Liver (tissue), 9 donors: ENCODE measurements around the gene DSEL. TPM values are rescaled to one million over a fixed set of nuclear protein-coding genes. Genes with fewer than 3 reads are reported as not detected.

Experiments used
- DNase-seq: peaks from one replicate; pipeline ENCODE4 v3.0.0-alpha.2; 2017; ENCODE audit warnings: low spot score
- H3K27ac ChIP-seq, 2 donors: one replicate each; pipeline ENCODE4 v1.7.0; 2013; ENCODE audit warnings: inconsistent platforms in 2 of 2, low read length in 2 of 2, control low read depth in 1 of 2, low read depth in 1 of 2, mild to moderate bottlenecking in 1 of 2
- H3K27me3 ChIP-seq, 4 donors: one replicate each; pipeline versions ENCODE4 v1.6.1 to v1.7.0; 2013; ENCODE audit warnings: low read length in 3 of 4, inconsistent platforms in 1 of 4, mild to moderate bottlenecking in 1 of 4, moderate library complexity in 1 of 4; ENCODE audit not compliant: control insufficient read depth in 4 of 4, insufficient read depth in 4 of 4
- H3K36me3 ChIP-seq, 4 donors: one replicate each; pipeline versions ENCODE4 v1.6.1 to v1.7.0; 2013; ENCODE audit warnings: low read length in 3 of 4, mild to moderate bottlenecking in 3 of 4, low read depth in 1 of 4, moderate library complexity in 1 of 4; ENCODE audit not compliant: control insufficient read depth in 4 of 4, insufficient read depth in 3 of 4
- H3K4me1 ChIP-seq, 4 donors: one replicate each; pipeline versions ENCODE4 v1.6.1 to v1.7.0; 2013; ENCODE audit warnings: low read length in 3 of 4, mild to moderate bottlenecking in 3 of 4, moderate library complexity in 1 of 4; ENCODE audit not compliant: control insufficient read depth in 4 of 4, insufficient read depth in 4 of 4
- H3K4me3 ChIP-seq, 3 donors: one replicate each; pipeline versions ENCODE4 v1.6.1 to v1.7.0; 2013; ENCODE audit warnings: low read length in 3 of 3, control low read depth in 1 of 3, low read depth in 1 of 3, mild to moderate bottlenecking in 1 of 3
- H3K9ac ChIP-seq, 2 donors: one replicate each; pipeline ENCODE4 v1.7.0; 2013; ENCODE audit warnings: low read length in 2 of 2, mild to moderate bottlenecking in 2 of 2, moderate library complexity in 2 of 2, control low read depth in 1 of 2, low read depth in 1 of 2
- H3K9me3 ChIP-seq, 4 donors: one replicate each; pipeline versions ENCODE4 v1.6.1 to v1.7.0; 2013; ENCODE audit warnings: low read length in 3 of 4; ENCODE audit not compliant: control insufficient read depth in 4 of 4
- ATF3 ChIP-seq: IDR thresholded peaks from 2 replicates; pipeline ENCODE4 v1.6.1; 2016; ENCODE audit warnings: antibody characterized with exemption
- CTCF ChIP-seq: fragments of 150-350 bp; IDR thresholded peaks from 2 replicates; pipeline ENCODE4 v1.5.1; 2017; ENCODE audit warnings: improper control_type of control experiment, low read depth, low read length; ENCODE audit not compliant: missing input control
- EGR1 ChIP-seq, 2 donors: IDR thresholded peaks; 2 replicates each; pipeline ENCODE4 v1.6.1; 2016 to 2018; ENCODE audit warnings: antibody characterized with exemption in 2 of 2, low read depth in 2 of 2
- FOXA1 ChIP-seq: IDR thresholded peaks from 2 replicates; pipeline ENCODE4 v1.6.1; 2016; ENCODE audit warnings: antibody characterized with exemption
- FOXA2 ChIP-seq: IDR thresholded peaks from 2 replicates; pipeline ENCODE4 v1.6.1; 2016; ENCODE audit warnings: antibody characterized with exemption
- GABPA ChIP-seq, 2 donors: IDR thresholded peaks in 1 of 2; conservative IDR thresholded peaks in 1 of 2; 2 replicates each; pipeline ENCODE4 v1.6.1; 2016; ENCODE audit warnings: antibody characterized with exemption in 2 of 2, mild to moderate bottlenecking in 1 of 2, moderate library complexity in 1 of 2
- HNF4A ChIP-seq, 2 donors: conservative IDR thresholded peaks; 2 replicates each; pipeline ENCODE4 v1.6.1; 2016; ENCODE audit warnings: antibody characterized with exemption in 2 of 2, mild to moderate bottlenecking in 2 of 2
- HNF4G ChIP-seq: IDR thresholded peaks from 2 replicates; pipeline ENCODE4 v1.6.1; 2016; ENCODE audit warnings: antibody characterized with exemption
- JUND ChIP-seq, 2 donors: IDR thresholded peaks; 2 replicates each; pipeline ENCODE4 v1.6.1; 2016; ENCODE audit warnings: antibody characterized with exemption in 2 of 2
- MAX ChIP-seq: IDR thresholded peaks from 2 replicates; pipeline ENCODE4 v1.6.1; 2016; ENCODE audit warnings: antibody characterized with exemption
- NR2F2 ChIP-seq: IDR thresholded peaks from 2 replicates; pipeline ENCODE4 v1.6.1; 2016; ENCODE audit warnings: antibody characterized with exemption
- RAD21 ChIP-seq, 2 donors: IDR thresholded peaks; 2 replicates each; pipeline ENCODE4 v1.6.1; 2016; ENCODE audit warnings: antibody characterized with exemption in 2 of 2, mild to moderate bottlenecking in 2 of 2
- RXRA ChIP-seq, 2 donors: IDR thresholded peaks; 2 replicates each; pipeline ENCODE4 v1.6.1; 2017 to 2018; ENCODE audit warnings: antibody characterized with exemption in 2 of 2, mild to moderate bottlenecking in 1 of 2
- SP1 ChIP-seq: IDR thresholded peaks from 2 replicates; pipeline ENCODE4 v1.6.1; 2018; ENCODE audit warnings: antibody characterized with exemption, mild to moderate bottlenecking
- TAF1 ChIP-seq: conservative IDR thresholded peaks from 2 replicates; pipeline ENCODE4 v1.6.1; 2016; ENCODE audit warnings: antibody characterized with exemption, mild to moderate bottlenecking
- YY1 ChIP-seq: IDR thresholded peaks from 2 replicates; pipeline ENCODE4 v1.6.1; 2016; ENCODE audit warnings: antibody characterized with exemption, mild to moderate bottlenecking
- WGBS: extraction: QIAGEN DNeasy Blood & Tissue Kit; methylation state at CpG from one replicate; pipeline ENCODE4 v1.1.7; 2013; 5-methylcytosine and 5-hydroxymethylcytosine counted together
- polyA plus RNA-seq, 2 donors: library from polyadenylated mRNA; stranded (reverse) in 1 of 2; unstranded in 1 of 2; fragments of 200-250 nt in 1 of 2; fragments of >200 nt in 1 of 2; fragmentation: Nextera tagmentation in 1 of 2; extraction: Ambion mirVana in 1 of 2; gene quantifications; one replicate each; pipeline versions ENCODE4 v1.2.1 to v1.2.3, GENCODE V29; 2013 to 2015
- total RNA-seq, 2 donors: library from RNA; depleted of rRNA; stranded (reverse); fragments of >200 nt; gene quantifications; one replicate each; pipeline ENCODE4 v1.2.3, GENCODE V29; 2014
- TF ChIP-seq, protein P1 (sequence below): IDR thresholded peaks from 2 replicates; pipeline ENCODE4 v1.6.1; 2016; ENCODE audit warnings: antibody characterized with exemption
- TF ChIP-seq, protein P2 (sequence below): IDR thresholded peaks from 2 replicates; pipeline ENCODE4 v1.6.1; 2016; ENCODE audit warnings: antibody characterized with exemption, mild to moderate bottlenecking
- donor health status: healthy.
- donor health status: healthy.
- donor health status: healthy.
- donor health status: healthy.
- donor health status: healthy.

The DSEL gene
- total and polyA plus RNA-seq, 4 donors: 1.7 to 4.9 (median 3.4) TPM

DNA sequence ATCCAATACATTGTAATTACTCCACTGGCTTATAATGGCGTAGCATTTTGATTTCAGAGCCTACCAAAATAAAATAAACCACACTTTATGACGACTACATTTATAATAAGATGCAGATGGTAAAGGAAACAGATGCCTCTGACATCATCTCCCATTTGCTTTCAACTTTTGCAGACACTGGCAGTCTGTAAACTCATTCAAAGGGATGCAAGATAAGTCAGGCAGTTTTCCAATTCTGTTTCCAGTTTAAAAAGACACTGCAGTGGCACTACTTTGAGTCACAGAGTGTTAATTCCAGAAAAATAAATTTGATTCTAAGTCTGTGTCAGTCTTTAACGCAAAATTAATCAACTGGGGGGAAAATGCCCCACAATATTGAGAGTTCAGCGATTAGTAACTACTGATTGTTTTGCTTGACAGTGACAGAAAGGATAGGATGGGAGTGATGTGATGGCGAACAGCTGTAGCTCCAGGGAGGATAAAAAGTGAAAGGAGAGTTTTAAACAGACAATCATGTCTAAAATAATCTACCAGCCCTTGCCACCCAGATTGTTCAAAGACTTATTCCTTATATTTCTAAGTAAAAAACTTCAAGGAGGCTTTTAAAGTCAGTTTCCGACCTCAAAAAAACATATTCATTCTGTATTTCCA, 6.7 kb downstream of the DSEL start:
- Histone ChIP-seq H3K4me1 (no peaks in the 10 kb centered on the region), H3K4me3 (no peak overlapping the region), H3K36me3 (peaks cover 0 to 2% (median 0%) of the 10 kb centered on the region in 4 donors), H3K9ac (no peak overlapping the region), H3K27me3 (no peaks in the 10 kb centered on the region), H3K27ac (no peak overlapping the region), H3K9me3 (no peaks in the 10 kb centered on the region)
- 84% methylated on average over 6 of the region's 6 CpGs for WGBS
- no peak for DNase-seq
- TF ChIP-seq TAF1 (no peak), NR2F2 (no peak), SP1 (no peak), FOXA2 (no peak), JUND (IDR thresholded peaks at IDR 0.05) (no peak), HNF4A (conservative IDR thresholded peaks at IDR 0.05) (no peak), MAX (no peak), EGR1 (IDR thresholded peaks at IDR 0.05; ENCODE audit: low read depth in 2 of 2) (no peak), CTCF (no peak), RXRA (IDR thresholded peaks at IDR 0.05) (no peak), ATF3 (no peak)
- TF ChIP-seq, protein P1, sequence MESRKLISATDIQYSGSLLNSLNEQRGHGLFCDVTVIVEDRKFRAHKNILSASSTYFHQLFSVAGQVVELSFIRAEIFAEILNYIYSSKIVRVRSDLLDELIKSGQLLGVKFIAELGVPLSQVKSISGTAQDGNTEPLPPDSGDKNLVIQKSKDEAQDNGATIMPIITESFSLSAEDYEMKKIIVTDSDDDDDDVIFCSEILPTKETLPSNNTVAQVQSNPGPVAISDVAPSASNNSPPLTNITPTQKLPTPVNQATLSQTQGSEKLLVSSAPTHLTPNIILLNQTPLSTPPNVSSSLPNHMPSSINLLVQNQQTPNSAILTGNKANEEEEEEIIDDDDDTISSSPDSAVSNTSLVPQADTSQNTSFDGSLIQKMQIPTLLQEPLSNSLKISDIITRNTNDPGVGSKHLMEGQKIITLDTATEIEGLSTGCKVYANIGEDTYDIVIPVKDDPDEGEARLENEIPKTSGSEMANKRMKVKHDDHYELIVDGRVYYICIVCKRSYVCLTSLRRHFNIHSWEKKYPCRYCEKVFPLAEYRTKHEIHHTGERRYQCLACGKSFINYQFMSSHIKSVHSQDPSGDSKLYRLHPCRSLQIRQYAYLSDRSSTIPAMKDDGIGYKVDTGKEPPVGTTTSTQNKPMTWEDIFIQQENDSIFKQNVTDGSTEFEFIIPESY: no peak

- Histone ChIP-seq H3K9ac (no peak overlapping the region), H3K4me1 (no peaks in the 10 kb centered on the region), H3K4me3 (no peak overlapping the region), H3K27ac (no peak overlapping the region), H3K9me3 (no peaks in the 10 kb centered on the region), H3K27me3 (no peaks in the 10 kb centered on the region), H3K36me3 (peaks cover 0 to 2% (median 0%) of the 10 kb centered on the region in 4 donors)
- 99% methylated on average over 2 of the region's 2 CpGs for WGBS
- no peak for DNase-seq
- TF ChIP-seq NR2F2 (no peak), FOXA1 (no peak), GABPA (IDR thresholded peaks at IDR 0.05 in 1 of 2, conservative IDR thresholded peaks at IDR 0.05 in 1 of 2) (no peak), FOXA2 (no peak), RAD21 (IDR thresholded peaks at IDR 0.05) (no peak), HNF4A (conservative IDR thresholded peaks at IDR 0.05) (no peak), HNF4G (no peak), YY1 (no peak), RXRA (IDR thresholded peaks at IDR 0.05) (no peak), CTCF (no peak), ATF3 (no peak), SP1 (no peak), TAF1 (no peak), JUND (IDR thresholded peaks at IDR 0.05) (no peak)
- TF ChIP-seq, protein P2, sequence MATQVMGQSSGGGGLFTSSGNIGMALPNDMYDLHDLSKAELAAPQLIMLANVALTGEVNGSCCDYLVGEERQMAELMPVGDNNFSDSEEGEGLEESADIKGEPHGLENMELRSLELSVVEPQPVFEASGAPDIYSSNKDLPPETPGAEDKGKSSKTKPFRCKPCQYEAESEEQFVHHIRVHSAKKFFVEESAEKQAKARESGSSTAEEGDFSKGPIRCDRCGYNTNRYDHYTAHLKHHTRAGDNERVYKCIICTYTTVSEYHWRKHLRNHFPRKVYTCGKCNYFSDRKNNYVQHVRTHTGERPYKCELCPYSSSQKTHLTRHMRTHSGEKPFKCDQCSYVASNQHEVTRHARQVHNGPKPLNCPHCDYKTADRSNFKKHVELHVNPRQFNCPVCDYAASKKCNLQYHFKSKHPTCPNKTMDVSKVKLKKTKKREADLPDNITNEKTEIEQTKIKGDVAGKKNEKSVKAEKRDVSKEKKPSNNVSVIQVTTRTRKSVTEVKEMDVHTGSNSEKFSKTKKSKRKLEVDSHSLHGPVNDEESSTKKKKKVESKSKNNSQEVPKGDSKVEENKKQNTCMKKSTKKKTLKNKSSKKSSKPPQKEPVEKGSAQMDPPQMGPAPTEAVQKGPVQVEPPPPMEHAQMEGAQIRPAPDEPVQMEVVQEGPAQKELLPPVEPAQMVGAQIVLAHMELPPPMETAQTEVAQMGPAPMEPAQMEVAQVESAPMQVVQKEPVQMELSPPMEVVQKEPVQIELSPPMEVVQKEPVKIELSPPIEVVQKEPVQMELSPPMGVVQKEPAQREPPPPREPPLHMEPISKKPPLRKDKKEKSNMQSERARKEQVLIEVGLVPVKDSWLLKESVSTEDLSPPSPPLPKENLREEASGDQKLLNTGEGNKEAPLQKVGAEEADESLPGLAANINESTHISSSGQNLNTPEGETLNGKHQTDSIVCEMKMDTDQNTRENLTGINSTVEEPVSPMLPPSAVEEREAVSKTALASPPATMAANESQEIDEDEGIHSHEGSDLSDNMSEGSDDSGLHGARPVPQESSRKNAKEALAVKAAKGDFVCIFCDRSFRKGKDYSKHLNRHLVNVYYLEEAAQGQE: no peak
- TF ChIP-seq, protein P1: no peak
Measured at GRCh38 chr18:67508146-67508545, 8.4 kb downstream of the DSEL start.
